ENCODE results near the gene TNFAIP8. TPM values are rescaled to one million over a fixed set of nuclear protein-coding genes. Genes with fewer than 3 reads are reported as not detected.
A peak's percentile ranks its signal among the peaks of the same experiment; 100 is the strongest.

TNFAIP8 gene
- total and polyA plus RNA-seq, 11 donors = 3.6 to 30.8 (median 12.6) TPM

DNA sequence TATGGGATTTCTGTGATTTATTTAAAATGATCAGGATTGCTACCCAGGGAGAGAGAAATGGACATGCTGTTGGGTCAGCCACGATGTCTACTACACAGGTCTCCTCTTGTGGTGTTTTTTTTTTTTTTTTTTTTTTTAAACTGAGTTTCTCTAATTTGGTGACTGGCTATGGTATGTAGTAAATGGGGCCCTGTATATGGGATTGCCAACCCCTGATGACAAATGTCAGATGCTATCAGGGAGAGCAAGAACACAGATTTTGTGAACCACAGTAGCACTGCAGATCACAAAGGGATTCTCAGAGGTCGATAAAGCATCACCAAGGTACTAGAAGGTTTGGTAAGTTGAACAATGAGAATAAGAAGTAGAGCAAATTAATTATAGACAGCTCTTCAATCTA is 16.5 kb upstream of the TNFAIP8 start:
- TF ChIP-seq POLR2A (IDR thresholded peaks at IDR 0.05) = no peak
- TF ChIP-seq, protein P1, sequence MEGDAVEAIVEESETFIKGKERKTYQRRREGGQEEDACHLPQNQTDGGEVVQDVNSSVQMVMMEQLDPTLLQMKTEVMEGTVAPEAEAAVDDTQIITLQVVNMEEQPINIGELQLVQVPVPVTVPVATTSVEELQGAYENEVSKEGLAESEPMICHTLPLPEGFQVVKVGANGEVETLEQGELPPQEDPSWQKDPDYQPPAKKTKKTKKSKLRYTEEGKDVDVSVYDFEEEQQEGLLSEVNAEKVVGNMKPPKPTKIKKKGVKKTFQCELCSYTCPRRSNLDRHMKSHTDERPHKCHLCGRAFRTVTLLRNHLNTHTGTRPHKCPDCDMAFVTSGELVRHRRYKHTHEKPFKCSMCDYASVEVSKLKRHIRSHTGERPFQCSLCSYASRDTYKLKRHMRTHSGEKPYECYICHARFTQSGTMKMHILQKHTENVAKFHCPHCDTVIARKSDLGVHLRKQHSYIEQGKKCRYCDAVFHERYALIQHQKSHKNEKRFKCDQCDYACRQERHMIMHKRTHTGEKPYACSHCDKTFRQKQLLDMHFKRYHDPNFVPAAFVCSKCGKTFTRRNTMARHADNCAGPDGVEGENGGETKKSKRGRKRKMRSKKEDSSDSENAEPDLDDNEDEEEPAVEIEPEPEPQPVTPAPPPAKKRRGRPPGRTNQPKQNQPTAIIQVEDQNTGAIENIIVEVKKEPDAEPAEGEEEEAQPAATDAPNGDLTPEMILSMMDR (IDR thresholded peaks at IDR 0.05) = no peak
- 89 to 93% (median 91%) methylated on average over 2 of the region's 2 CpGs for whole genome bisulfite sequencing, 4 donors
- H3K27ac ChIP-seq = peak overlapping the region in 1 of 12 donors; percentile 86

DNA sequence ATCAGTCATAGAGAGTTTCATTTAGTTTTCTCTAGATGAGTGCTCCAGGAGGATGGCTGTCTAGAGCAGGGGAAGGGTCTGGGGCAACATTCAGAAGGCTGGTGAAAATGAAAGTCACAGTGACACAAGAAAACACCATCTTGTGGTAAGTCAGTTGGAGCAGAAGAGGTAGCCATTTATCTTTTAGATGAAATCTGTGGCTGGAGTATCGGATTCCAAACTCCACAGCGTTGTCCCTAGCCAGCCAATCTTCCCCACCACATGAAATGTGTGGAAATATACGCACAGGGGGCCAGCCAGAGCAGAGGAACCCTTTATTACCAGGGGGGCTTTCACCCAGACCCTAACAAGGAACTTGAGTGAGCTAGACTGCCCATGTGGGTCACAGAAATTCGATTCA is 15.9 kb upstream of the TNFAIP8 start:
- DNase-seq = no peak
- peak overlapping the region in 1 of 12 donors; percentile 36 for H3K4me3 ChIP-seq
- TF ChIP-seq, protein P1 (IDR thresholded peaks at IDR 0.05) = no peak
- TF ChIP-seq POLR2A (IDR thresholded peaks at IDR 0.05) = no peak
- intact Hi-C loops (cut with DNase I) = loop anchor here in 5 of 10 donors (5.0 to 10.0 kb wide), 6 partner anchors 72 to 355 kb away; partner anchors contain the start of genes DTWD2 (in 3 of the 5) and DMXL1 (in 1 of the 5)
- H3K4me1 ChIP-seq = peaks cover 0 to 95% (median 11%) of the 10 kb centered on the region in 12 donors
- H3K27ac ChIP-seq = peak overlapping the region in 1 of 12 donors; percentile 86
- H3K27me3 ChIP-seq = no peaks in the 10 kb centered on the region
- 80 to 89% (median 86%) methylated on average over 4 of the region's 4 CpGs for WGBS, 4 donors
- ATAC-seq = no peak
- no peaks in the 10 kb centered on the region for H3K36me3 ChIP-seq
- H3K9me3 ChIP-seq = no peaks in the 10 kb centered on the region

More for the DNA sequence above, 16.5 kb upstream of the TNFAIP8 start:
- Histone ChIP-seq H3K36me3 (no peaks in the 10 kb centered on the region), H3K9me3 (no peaks in the 10 kb centered on the region), H3K27me3 (no peaks in the 10 kb centered on the region), H3K4me3 (no peak overlapping the region), H3K4me1 (peaks cover 0 to 92% (median 11%) of the 10 kb centered on the region in 12 donors)
- ATAC-seq (no peak), DNase-seq (no peak)
- intact Hi-C loops (cut with DNase I) = loop anchor here in 5 of 10 donors (5.0 to 10.0 kb wide), 6 partner anchors 72 to 355 kb away; partner anchors contain the start of genes DTWD2 (in 3 of the 5) and DMXL1 (in 1 of the 5)

DNA sequence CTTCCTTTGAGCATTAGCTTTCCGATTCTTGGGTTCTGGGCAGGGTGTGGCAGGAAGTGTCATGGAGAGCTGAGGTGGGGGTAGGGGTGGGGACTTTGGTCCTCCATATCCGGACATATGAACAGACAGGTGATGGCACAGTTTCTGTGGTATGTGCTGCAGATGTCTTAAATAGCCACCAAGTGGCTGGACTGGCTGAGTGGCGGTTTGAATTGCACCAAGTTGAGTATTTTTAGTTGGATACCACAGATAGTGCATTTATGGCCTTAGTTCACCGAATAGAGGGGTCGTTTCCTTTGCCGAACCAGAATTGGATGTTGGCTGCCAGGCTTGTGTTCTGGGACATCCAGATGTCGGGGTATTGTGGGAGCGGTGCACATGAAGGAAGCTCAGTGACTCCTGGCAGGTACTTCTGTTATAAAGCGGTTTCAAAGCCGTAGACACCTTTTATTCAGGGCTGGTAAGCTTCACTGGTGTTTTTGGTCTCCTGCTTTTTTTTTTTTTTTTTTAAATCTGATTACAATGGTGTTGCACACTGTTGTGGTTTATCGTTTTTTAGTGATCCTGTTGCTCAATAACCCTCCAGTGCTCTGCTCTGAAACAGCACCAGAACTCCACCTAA is 15.1 kb upstream of the TNFAIP8 start:
- peaks cover 0 to 96% (median 11%) of the 10 kb centered on the region in 12 donors for H3K4me1 ChIP-seq
- H3K9me3 ChIP-seq = no peaks in the 10 kb centered on the region
- no peaks in the 10 kb centered on the region for H3K27me3 ChIP-seq
- DNase-seq (no peak), ATAC-seq (no peak)
- H3K36me3 ChIP-seq = no peaks in the 10 kb centered on the region
- H3K27ac ChIP-seq = peak overlapping the region in 1 of 12 donors; percentile 86
- 73 to 83% (median 75%) methylated on average over 11 of the region's 11 CpGs for WGBS, 4 donors
- H3K4me3 ChIP-seq = peak overlapping the region in 1 of 12 donors; percentile 36
- intact Hi-C loops (cut with DNase I) = no loop called here
- TF ChIP-seq POLR2A (IDR thresholded peaks at IDR 0.05) = no peak
- TF ChIP-seq, protein P1 (IDR thresholded peaks at IDR 0.05) = no peak

DNA sequence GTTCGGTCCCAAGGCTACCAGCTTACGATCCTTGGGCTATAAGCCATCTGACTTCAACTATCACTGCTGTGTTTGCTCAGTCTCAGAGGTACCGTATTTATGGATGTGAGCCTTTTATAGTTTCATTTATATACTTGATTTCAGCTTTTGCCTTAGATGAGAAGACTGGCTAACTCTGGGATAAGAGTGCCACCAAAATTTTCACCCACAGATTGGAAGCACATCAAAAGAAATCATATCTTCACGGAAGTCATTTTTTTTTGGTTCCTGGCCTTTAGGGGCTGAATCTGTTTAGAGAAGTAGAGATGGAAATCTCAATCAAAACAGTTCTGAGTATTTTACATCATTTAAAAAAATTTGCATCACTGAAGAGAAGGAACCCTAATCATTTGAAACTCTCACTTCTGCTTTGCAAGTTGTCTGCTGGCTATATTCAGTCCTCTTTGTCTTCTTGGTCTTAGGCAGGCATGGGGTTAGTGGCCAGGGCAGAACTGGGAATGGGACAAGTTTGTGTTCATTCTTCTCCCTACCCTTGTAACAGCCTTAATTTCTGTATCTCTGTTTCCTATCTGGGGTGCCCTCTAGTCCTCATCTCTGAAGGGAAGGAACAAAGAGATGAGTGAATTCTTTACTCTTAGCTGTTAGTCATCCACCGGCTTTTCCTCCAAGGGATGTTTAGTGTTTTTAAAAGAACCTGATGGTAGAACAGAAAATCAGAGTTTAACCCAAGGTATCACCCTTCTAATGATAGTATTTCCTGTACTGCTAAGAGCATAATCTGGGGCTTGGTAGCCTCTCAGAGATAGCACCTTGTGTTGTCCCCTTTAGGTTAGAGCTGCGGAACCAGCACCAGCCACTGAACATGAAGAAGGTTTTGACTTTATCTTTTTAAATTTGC is 14.1 kb upstream of the TNFAIP8 start:
- H3K4me1 ChIP-seq = peaks cover 0 to 97% (median 10%) of the 10 kb centered on the region in 12 donors
- H3K36me3 ChIP-seq = no peaks in the 10 kb centered on the region
- peak overlapping the region in 1 of 12 donors; percentile 86 for H3K27ac ChIP-seq
- TF ChIP-seq POLR2A (IDR thresholded peaks at IDR 0.05) = no peak
- TF ChIP-seq, protein P1 (IDR thresholded peaks at IDR 0.05) = no peak
- DNase-seq (no peak), ATAC-seq (peak in 1 of 4 donors; percentile 17)
- H3K9me3 ChIP-seq = no peaks in the 10 kb centered on the region
- H3K27me3 ChIP-seq = no peaks in the 10 kb centered on the region
- WGBS, 4 donors = 75 to 87% (median 79%) methylated on average over 6 of the region's 6 CpGs
- H3K4me3 ChIP-seq = peak overlapping the region in 1 of 12 donors; percentile 3
- intact Hi-C loops (cut with DNase I) = no loop called here

All from heart left ventricle (tissue), 16 donors.